Activated CD4-positive, CD25-positive, alpha-beta regulatory T cell treated with anti-CD3 and anti-CD28 coated beads, Interleukin-2, amount 50 U/mL, for 72 hours (primary cell): ENCODE results near the gene PRKN.

Source experiments
- DNase-seq: peaks from one replicate; pipeline ENCODE4 v3.0.0; 2021

PRKN gene

DNA sequence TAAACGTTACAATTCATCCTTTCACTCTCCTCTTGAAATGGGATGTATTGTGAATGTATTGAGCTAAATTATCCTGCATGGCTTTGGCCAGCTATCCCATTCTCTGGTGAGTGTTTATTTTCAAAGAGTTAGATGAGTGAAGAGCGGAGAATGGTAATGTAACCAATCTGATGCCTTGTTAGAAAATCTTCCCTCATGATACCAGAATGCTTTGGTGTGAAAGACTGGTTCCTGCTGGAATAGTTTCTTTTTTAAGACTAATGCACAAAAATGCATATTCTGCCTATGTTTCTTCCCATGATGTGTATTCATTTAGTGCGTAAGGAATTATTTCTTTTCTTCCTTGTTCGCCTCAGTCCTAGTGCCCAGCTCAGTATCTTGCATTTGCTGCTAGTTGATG, 506.7 kb downstream of the PRKN start:
- no peak for DNase-seq

DNA sequence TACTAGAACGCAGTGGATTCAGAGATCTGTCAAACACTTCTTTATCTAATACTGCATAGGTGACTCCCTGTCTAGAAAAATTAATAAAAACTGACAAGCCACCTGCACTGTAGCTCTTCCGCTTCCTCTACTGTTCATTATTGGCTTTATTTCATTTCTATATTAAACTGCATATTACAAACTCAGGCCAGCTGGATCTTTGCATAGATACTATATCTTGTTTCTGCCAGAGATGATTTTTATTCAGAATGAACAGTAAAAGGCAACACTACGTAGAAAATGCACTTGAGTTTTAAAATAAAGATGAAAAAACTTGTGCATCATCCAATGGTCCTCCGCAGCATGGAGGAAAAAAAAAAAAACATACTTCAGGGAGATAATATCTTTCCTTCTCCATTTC, 508.3 kb downstream of the PRKN start:
- no peak for DNase-seq

DNA sequence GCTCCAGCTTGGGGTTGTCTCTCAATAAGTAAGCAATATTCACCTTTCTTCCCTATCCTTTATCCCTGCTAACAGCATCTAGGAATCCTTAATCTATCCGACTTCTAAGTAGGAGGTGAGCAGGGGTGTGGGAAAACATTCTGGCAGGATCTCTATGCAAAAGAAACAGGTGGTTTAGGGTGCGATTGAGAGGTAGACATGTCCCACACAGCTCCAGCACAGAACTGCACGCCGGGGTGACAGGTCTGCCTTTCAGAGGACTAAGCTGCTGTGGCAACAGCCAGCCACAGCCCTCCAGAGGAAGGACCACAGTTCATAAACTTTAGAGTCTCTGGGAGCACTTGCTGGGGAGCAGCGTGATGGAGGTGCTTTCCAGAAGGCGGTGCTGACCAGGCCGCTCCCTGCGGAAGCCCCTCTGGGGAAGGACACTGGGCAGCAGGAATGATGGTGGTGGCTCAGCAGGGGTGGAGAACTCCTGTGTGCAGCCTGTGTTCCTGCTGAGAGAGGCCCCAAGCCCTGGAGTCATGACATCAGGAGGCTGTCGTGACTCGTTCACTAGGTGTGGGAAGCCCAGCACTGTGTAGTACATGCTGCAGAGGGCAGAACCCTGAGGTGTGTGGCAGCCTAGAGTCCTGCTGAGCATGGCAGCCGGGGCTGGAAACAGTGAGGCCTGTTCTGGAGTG, 509.6 kb downstream of the PRKN start:
- no peak for DNase-seq

DNA sequence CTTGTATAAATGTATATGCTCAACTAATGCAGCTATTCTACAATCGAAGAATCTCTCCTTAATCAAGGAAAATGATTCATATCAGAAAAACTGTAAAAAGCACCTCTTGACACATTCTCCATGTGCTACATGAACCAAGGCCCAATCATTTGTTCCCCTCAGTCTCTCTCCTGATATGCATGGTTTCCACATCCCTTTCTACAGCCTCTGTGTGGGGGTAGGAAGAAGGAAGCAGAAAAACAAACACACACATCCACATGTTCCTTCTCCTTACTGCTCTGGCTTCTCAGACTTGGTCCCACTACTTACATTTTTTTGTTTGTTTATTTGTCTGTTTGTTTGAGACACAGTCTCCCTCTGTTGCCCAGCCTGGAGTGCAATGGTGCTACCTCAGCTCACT, 510.5 kb downstream of the PRKN start:
- DNase-seq: no peak

DNA sequence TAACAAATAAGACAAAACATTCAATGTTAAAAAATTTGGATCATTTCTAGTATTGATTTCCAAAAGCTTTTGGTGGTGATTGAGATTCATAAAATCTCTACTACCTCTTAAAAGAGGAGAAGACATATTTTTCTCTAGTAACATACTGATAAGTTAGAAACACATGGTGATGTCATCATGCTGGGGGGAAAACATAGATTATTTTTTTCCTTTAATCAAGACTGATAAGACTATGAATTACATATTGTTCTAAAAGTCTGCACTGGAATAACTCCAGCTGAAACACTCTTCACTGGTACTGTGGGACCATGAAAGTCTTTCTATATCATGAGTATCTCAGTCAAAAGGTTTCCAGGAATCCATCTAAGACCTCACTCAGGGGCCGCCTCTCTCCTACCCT, 515.8 kb downstream of the PRKN start:
- DNase-seq: no peak

DNA sequence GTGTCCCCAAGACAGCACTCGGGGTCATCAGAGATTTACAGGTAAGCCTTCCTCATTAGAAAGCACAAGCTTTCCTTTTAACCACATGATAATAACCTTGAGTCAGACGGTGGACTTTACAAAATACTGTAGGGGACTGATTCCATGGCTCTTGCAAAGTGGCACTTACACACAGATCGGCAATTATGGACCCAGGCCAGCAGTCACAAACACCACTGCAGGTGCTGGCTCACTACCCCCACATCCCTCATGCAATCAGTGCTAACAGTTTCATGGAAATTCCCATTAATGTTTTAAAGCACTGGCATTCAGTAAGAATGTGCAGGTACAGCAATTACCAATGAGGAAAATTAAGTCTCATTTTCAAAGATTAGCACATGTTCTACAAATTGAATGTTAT, 516.5 kb downstream of the PRKN start:
- DNase-seq: no peak

DNA sequence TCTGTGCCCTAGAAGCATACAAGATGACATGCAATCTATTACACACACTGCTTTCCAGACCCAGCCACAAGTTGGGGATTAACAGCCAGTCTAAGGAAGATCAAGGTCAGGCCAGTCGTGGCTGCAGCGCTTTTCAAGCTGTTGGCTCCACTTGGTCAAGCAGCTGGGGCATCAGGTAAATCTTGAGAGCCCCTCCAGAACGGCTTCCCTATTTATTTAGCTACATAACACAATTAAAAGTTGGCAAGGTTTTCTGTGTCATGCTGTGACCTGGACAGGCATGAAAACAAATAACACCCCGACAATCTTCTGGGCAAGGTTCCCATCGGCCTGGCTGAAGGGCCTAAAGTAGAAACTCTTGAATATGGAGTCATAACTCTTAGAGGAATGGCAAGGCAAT, 524.3 kb downstream of the PRKN start:
- no peak for DNase-seq

DNA sequence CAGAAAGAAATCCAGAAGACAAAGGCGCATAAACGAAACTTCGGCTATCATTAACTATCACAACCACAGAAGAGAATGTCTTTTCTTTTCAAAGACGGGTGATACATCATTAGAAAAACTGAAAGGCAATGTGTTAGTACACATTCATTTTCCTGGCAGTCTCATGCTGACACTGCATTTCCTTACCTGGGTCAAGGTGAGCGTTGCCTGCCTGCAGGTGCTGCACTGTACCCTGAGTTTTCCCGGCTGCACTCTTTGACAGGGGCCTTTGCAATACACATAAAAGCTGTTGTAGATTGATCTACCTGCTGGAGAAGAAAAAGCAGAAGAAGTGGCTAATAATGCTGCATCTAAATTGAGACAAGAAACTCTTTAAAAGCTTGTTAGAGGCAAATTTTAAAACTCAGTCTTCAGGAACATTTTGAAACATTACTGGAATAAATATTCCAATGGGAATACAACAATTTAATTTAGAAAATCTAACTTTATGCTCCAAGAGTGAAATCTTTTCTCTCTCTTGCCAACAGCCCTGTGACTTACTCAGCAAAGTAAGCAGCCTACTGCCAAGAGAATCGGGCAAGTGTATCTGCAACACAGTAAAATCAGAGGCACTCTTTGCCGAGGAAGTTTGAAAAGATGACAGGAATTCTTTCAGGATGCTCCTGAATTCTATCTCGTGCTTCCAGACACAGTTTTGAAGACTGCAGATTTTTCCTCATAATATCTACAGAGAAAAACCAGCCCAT, 526.4 kb downstream of the PRKN start:
- no peak for DNase-seq

DNA sequence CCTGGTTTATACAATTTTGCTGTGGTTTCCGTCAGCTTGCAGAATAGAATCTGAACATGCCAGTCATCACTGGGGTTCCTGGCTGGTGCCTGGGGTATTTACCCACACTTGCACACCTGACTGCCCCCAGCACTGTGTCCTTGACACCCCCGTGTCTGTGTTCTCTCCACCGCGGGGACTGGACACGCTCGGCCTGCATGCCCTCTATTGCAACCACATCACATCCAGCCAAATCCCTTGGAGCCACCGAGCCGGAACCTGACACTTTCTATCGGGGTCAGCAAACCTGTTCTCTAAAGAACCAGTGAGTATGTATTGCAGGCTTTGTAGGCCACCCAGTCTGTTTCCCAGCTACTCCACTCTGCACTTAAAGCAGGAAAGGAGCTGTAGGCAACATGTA, 527.5 kb downstream of the PRKN start:
- no peak for DNase-seq

DNA sequence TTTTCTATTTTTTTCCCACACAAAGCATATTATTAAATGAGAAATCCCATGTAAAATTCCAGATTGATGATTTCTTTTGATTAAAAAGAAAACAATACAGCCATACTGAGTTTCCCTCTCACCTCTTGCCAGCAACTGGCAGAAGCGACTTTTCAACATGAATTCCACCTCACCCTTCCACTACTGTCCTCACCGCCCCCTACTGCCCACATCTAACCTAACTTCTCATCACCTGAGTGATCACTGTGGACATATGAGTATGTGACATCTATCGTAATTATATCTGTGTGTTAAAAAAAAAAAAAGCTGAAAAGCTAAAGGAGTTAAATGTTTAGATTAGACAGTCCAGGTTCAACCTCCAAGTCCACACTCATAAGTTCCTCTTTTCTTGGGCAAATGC, 528.6 kb downstream of the PRKN start:
- DNase-seq: no peak

DNA sequence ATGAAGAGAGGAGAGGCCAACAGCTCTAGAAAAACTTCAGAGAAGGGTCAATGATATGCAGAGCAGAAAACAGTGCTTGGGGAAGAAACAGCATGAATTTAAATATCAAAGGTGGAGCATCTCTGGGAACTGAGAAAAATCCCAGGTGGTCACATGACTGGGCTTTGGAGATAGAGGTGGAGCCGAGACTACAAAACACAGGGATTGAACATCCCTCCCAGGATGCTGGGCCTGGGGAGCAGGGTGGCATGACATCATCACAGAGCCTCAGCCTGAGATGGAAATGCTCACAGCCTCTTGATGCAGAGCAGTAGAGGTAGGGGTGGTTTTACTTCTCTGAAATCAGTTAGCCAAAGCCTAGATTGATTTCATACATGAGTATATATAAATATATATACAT, 529.5 kb downstream of the PRKN start:
- DNase-seq: no peak

DNA sequence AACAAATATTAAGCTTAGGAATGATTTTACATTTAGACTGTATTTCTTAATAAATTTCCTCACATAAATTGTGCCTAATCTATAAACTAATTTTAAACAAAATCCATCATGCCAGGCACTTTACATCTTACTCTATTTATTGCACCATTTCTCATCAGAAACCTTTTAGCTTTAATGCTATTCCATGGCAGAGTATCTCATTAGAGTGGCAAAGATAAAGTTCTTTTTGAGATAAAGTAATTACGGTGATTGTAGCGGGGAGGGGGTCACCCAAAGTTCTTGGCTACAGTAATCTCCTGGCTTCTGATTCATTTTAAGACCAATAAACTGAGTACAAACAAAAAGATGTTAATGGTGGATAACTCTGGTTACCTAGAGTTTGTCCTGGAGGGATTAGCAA, 532.1 kb downstream of the PRKN start:
- no peak for DNase-seq

DNA sequence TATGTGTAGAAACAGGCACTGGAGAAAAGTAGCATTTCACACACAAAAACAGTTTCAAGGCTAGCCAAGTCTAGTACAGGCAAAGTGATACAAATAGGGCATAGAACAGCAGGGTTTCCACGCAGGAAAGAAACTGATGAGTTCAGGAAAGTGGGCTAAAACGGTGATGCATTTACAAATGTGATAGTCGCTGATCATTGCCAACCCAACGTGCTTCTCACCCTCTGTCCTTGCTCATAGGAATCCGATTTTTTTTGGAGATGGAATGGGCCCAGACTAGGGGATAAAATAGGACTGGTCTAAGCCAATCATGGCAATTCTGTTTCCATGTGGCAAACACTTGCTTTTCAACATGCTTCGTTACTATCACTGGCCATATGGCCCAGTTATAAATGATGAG, 536.6 kb downstream of the PRKN start:
- no peak for DNase-seq

DNA sequence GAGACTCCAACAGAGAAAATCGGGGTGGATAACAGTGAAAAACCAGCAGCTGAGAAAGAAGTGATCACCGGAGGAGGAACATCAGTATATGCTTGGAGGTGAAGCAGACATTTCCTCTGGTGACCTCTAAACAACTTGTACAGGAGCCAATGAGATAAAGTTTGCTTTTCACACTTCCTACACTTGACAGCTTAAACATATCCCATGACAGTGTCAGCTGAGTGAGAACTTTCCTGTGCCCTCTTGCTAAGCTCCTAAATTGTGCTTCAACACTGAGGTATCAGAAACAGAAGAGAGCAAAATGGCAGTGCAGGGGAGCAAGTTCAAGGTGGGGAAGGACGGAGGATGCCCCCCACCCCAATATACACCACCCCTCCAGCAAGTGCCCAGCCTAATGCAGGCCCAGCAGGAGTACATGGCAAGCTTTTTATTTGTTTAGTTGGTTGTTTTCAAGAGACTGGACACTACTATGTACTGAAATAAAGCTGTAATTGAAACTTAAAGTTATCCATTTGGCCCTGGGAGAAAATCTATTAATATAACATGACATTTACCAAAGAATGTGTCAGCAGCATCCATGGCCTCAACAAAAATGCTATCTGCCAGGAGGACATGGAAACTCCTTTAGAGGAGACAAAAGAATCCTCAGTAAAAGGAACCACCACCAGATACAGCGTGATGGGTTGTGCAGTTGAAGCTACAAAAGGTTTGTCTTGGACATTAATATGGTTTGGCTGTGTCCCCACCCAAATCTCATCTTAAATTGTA, 540.2 kb downstream of the PRKN start:
- no peak for DNase-seq

DNA sequence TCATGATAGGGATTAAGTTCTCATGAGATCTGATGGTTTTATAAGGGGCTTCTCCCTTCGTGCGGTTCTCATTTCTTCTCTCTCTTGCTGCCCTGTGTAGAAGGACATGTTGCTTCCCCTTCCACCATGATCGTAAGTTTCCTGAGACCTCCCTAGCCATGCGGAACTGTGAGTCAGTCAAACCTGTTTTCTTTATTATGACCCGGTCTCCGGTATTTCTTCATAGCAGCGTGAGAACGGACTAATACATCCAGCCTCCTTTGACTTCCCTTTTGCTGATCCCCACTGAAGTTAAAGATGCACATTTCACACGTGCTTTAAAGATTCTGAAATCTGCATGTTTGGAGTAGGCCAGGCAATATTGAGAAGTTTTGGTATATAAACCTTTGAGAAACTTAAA, 543.1 kb downstream of the PRKN start:
- no peak for DNase-seq

DNA sequence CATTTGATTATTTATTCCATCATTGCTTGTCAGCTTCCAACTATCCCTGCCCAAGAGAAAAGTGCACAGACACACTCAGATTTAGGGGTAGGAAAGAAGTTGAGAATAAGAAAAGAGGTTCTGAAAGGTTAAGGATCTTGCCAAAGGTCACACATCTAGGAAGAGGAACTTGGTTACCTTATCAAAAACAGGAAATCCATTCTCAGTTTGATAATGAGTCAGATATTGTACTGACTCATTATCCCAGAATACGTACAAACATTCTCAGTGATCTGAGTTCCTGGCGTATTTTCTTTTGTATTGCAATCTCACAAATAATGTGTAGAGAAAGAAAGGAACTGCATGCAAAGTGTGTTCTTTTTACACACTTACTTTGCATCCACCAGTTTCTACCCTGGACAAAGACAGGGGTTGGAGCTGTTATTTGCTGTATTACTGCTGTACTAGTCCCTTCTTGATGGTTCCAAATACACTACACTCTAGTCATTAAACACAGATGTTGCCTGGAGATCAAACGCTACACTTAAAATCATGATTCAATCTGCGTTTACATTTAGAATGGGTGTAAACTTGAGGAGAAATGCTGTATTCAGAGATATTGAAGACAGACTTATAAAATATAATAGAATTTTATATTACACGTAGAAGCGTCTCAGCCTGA, 545.7 kb downstream of the PRKN start:
- no peak for DNase-seq

DNA sequence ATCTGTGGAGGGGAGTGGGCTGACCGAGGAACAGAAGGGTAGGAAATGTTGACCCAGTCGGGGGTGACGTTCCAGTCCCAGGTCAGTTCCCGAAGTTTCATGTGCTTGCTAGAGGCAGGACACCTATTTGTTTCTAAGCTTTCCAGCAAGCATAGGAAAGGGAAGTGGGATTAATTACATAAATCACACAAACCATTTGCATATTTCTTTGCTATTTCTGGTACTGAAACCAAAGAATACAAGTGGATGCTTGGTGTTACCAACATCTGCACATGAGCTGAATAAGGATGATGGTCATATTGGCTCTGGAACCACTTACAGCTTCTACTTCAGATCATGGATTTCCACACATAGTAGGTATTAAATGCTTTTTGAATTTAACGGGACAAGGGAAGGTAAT, 546.5 kb downstream of the PRKN start:
- no peak for DNase-seq

DNA sequence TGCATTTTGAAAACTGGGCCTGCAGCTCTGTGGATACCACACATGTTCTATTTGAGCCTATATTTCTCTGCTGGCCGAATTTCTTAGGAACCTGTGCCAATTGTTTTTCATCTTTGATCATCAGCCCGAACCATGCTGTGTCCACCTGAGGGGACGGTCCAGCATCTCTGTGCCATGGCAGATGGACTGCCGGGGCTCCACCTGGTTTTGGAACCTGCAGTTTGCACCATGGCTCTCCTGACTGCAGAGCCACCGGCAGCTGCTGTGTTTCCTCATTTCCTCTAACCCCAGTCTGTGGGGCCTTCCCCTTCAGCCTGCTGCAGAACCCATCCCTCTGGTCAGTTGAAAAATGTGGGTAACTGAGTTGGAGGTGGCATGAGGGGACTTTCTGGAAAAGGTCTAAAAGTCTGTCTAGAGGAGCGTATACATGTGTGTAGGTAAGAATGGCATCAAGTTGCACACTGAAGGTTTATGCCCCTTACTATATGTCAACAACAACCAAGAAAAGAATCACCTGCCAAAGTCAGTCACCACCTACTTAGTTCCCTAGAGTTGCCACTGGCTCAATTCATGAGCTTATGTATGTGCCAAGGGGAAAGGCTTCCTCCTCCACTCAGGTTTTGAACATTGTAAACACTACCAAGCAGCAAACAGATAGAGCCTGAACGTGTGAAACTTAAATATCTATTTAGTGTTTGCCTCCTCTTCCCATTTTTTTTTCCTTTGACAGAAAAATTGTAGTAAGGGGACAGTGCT, 548.2 kb downstream of the PRKN start:
- no peak for DNase-seq

DNA sequence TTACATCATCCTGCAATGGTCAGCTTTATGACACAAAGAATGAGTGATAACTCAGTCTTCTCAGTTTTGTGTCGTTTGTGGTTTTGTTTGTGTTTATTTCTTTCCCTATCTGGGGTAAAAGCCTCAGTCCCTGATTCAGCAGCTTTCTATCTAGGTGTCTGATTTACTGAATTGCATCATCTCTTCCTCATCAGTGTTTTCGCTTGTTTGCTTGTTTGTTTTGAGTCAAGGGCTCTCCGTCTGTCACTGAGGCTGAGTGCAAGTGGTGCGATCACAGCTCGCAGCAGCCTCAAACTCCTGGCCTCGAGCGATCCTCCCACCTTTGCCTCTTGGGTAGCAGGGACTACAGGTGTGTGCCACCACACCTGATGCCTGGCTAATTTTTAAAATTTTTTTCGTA, 548.9 kb downstream of the PRKN start:
- no peak for DNase-seq

DNA sequence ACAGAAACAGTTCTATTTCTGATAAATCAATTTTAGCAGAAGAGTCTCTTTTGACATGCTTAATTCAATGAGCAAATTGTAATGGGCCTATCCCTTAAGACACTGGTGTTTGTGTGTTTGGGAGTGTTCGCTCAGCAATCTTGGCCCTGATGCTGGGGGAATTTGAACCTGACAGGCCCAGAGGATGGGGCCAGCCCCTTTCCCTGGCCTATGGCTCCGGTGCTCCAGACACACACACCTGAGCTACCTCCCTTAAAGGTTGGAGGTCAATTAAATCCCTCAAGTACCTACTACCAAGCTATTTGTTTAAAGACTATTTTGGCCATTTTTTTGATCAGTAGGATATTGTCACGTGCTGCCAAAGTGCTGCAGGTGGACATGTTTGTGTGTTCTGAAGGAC, 549.3 kb downstream of the PRKN start:
- DNase-seq: no peak

DNA sequence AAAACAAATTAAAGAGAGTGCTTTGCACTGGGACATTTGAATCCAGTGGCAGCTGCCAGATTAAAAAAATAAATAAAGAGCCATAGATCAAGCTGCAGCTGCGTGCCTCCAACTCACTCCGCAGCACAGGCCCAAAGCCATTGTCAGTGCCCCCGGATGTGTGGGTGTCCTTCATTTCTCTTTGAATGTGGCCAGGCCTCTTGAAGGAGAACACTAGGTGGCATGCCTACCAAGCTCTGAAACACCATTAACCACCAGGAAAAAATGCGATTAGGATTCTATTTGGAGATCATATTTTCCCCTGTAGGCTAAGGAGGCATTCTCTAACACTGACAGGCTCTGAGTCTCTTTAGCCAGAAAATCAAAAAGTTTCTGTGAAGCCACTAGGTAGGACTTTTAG, 549.8 kb downstream of the PRKN start:
- DNase-seq: no peak

DNA sequence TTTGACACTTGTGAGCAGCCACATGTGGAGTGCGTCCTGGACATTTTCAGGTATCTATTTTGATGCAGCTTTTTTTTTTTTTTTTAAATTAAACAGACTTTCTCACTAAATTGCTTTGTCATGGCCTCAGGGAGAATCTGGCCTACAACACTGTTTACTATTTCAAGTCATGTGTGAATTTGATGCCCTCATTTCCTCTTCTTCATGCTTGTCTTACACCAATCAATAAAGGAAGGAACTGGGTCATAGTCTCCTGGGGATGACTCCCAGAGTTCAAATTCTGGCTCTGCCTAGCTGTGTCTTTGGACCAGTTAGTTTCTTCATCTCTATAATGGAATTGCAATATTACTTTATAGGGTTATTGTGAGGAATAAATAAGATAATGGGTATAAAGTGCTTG, 554.1 kb downstream of the PRKN start:
- no peak for DNase-seq

DNA sequence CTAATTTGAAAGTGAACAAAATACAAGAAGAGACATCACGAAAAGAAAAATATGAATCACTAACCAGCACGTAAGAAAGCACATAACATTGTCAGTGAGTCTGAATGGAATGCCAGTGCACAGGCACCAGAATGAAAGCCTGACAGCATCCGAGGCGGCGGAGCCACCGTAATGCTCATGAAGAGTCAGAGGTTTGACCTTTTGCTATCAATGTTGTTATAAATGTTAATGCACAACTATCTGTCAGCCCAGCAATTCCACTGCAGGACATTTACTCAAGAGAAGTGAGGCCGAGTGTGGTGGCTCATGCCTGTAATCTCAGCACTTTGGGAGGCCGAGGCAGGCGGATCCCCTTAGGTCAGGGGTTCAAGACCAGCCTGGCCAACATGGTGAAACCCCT, 562.1 kb downstream of the PRKN start:
- no peak for DNase-seq
